BLaER1 treated with 17β-estradiol and CSF1 and Interleukin-3, amounts not matched to agents 10 nM and 100 nM (cell line): ENCODE measurements around the gene KIF23.

Experiments used
- H3K27ac ChIP-seq, 11 experiments: shearing (Covaris generic); formaldehyde crosslinking; 2 replicates each; pipeline ENCODE4 v1.8.1; 2022
- H3K27me3 ChIP-seq, 11 experiments: shearing (Covaris generic); formaldehyde crosslinking; 2 replicates each; pipeline ENCODE4 v1.8.1; 2022
- H3K36me3 ChIP-seq, 11 experiments: shearing (Covaris generic); formaldehyde crosslinking; 2 replicates each; pipeline ENCODE4 v1.8.1; 2022
- H3K4me1 ChIP-seq, 10 experiments: shearing (Covaris generic); formaldehyde crosslinking; 2 replicates each; pipeline ENCODE4 v1.8.1; 2022
- H3K4me2 ChIP-seq, 11 experiments: shearing (Covaris generic); formaldehyde crosslinking; 2 replicates each; pipeline ENCODE4 v1.8.1; 2022
- H3K4me3 ChIP-seq, 10 experiments: shearing (Covaris generic); formaldehyde crosslinking; 2 replicates each; pipeline ENCODE4 v1.8.1; 2022
- H3K9ac ChIP-seq, 11 experiments: shearing (Covaris generic); formaldehyde crosslinking; 2 replicates each; pipeline ENCODE4 v1.8.1; 2022
- H3K9me3 ChIP-seq, 11 experiments: shearing (Covaris generic); formaldehyde crosslinking; replicated peaks in 1 of 11; 2 replicates each; pipeline ENCODE4 v1.8.1; 2022
- H4K20me1 ChIP-seq, 11 experiments: shearing (Covaris generic); formaldehyde crosslinking; 2 replicates each; pipeline ENCODE4 v1.8.1; 2022
- Cebpa-rat ChIP-seq, 11 experiments: shearing (Covaris generic); IDR thresholded peaks; 2 replicates each; pipeline ENCODE4 v1.8.1; 2022

Gene KIF23

DNA sequence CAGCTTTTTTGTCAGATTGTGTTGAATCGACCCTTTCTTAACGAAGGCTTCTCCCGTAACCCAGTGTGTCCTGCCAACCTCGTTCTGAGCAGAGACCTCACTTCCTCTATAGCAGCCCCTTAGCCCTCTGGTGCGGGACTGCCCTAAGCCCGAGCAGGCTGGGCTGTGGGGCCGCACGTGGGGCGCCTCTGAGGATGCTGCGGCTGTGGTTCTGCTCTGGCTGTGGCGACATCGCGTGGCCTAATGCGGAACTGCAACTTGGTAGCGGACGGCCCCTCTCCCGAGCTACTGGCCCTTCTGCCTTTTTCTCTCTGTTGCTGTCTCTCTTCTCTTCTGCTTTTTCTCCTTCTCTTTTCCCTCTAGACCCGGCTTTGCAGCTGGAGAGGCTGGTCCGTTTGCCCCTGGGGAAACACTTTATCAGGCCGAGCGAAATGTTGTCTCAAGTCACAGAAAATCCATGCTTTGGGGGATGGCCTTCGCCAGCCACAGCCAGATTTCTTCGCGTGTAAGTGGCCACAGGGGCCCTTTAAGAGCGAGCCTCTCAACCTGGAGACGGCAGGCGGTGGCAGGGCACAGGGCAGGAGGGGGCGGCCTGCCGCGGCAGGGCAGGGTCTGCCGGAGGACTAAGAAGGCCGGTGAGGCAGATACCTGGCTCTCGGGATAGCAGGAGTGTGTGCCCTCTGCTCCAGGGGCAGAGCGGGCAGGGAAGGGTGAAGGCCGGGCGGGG lies 19.4 kb upstream of the KIF23 start:
- Histone ChIP-seq H3K27ac (no peak overlapping the region), H4K20me1 (peaks cover 0 to 6% (median 0%) of the 10 kb centered on the region in 11 experiments; a peak in 1 of 22 replicates), H3K9me3 (no peaks in the 10 kb centered on the region), H3K4me1 (peaks cover 11 to 29% (median 18%) of the 10 kb centered on the region in 10 experiments; a peak in 18 of 20 replicates), H3K9ac (0 out of 22 replicates have a peak overlapping the region, but pooled peaks of 1 of the 11 experiments have one; percentile 1), H3K36me3 (no peaks in the 10 kb centered on the region), H3K4me3 (no peak overlapping the region), H3K4me2 (peak overlapping the region in 8 of 11 experiments; percentile 3 to 58 (median 34); a peak in 13 of 22 replicates), H3K27me3 (no peaks in the 10 kb centered on the region)
- no peak for TF ChIP-seq Cebpa-rat (IDR thresholded peaks at IDR 0.05)

- no peaks in the 10 kb centered on the region for H3K36me3 ChIP-seq
- H3K4me2 ChIP-seq, result no peak overlapping the region
- H3K4me1 ChIP-seq, result peaks cover 11 to 29% (median 18%) of the 10 kb centered on the region in 10 experiments; a peak in 18 of 20 replicates
- H3K4me3 ChIP-seq, result no peak overlapping the region
- H3K9ac ChIP-seq, result no peak overlapping the region
- no peaks in the 10 kb centered on the region for H3K9me3 ChIP-seq
- H3K27ac ChIP-seq, result no peak overlapping the region
- H4K20me1 ChIP-seq, result peaks cover 0 to 6% (median 0%) of the 10 kb centered on the region in 11 experiments; a peak in 1 of 22 replicates
- no peaks in the 10 kb centered on the region for H3K27me3 ChIP-seq
- TF ChIP-seq Cebpa-rat (IDR thresholded peaks at IDR 0.05), result no peak
Measured at GRCh38 chr15:69395460-69395859, 18.7 kb upstream of the KIF23 start.

DNA sequence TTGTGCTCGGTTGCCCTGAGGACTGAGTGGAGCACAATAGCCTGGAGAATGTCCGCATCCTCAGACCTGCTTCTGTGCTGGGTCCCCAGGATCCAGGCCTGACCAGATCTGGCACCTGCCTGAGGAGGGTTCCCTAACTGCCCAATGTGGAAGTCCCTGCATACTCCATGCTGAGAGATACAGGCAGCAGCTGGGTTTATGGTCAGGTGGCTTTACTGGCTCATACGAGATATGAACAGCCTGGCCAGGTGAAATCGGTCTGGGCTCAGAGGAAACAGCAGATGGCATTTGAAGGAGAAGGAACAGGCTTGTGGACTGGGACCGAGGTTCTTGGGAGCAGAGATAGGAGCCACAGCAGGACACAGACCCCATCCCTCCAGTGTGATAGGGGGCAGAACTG lies 18.2 kb upstream of the KIF23 start:
- peaks cover 0 to 6% (median 0%) of the 10 kb centered on the region in 11 experiments; a peak in 1 of 22 replicates for H4K20me1 ChIP-seq

DNA sequence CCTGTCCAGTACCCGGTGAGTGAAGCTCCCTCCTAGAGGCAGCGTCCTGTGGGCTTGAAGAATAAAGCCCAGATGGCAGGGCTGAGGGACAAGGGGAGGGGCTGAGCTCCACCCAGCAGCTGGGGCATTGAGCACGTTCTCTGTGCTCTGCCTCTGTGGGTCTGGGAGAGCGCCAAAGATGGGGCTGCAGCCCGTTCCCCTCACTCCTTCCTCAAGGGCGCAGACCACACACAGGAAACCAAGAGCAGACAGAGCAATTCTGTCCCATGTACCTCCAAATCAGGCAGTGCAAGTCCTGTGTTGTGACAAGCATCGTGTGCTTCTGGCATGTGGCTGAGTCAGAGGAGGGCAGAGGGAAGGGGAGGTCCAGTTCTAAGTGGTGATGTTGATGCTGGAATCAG lies 15.7 kb upstream of the KIF23 start:
- H3K4me1 ChIP-seq, result peaks cover 11 to 28% (median 18%) of the 10 kb centered on the region in 10 experiments; a peak in 18 of 20 replicates

More for the DNA sequence above, 18.2 kb upstream of the KIF23 start:
- Histone ChIP-seq H3K9me3 (no peaks in the 10 kb centered on the region), H3K9ac (no peak overlapping the region), H3K27ac (no peak overlapping the region), H3K4me2 (no peak overlapping the region), H3K36me3 (no peaks in the 10 kb centered on the region), H3K4me1 (peaks cover 11 to 29% (median 18%) of the 10 kb centered on the region in 10 experiments; a peak in 18 of 20 replicates), H3K4me3 (no peak overlapping the region), H3K27me3 (no peaks in the 10 kb centered on the region)
- TF ChIP-seq Cebpa-rat (IDR thresholded peaks at IDR 0.05), result no peak

GRCh38 chr15:69400850-69401249 lies 13.3 kb upstream of the KIF23 start:
- H4K20me1 ChIP-seq, result no peaks in the 10 kb centered on the region
- H3K9me3 ChIP-seq, result no peaks in the 10 kb centered on the region
- H3K4me2 ChIP-seq, result no peak overlapping the region
- TF ChIP-seq Cebpa-rat (IDR thresholded peaks at IDR 0.05), result no peak
- H3K4me1 ChIP-seq, result peaks cover 0 to 15% (median 13%) of the 10 kb centered on the region in 10 experiments; a peak in 16 of 20 replicates
- H3K36me3 ChIP-seq, result no peaks in the 10 kb centered on the region
- no peaks in the 10 kb centered on the region for H3K27me3 ChIP-seq
- H3K9ac ChIP-seq, result no peak overlapping the region
- H3K4me3 ChIP-seq, result no peak overlapping the region
- no peak overlapping the region for H3K27ac ChIP-seq

More for the DNA sequence above, 15.7 kb upstream of the KIF23 start:
- Histone ChIP-seq H3K9me3 (no peaks in the 10 kb centered on the region), H3K36me3 (no peaks in the 10 kb centered on the region), H3K4me2 (peak overlapping the region in 9 of 11 experiments; percentile 15 to 62 (median 48); a peak in 18 of 22 replicates), H4K20me1 (peaks cover 0 to 6% (median 0%) of the 10 kb centered on the region in 11 experiments; a peak in 1 of 22 replicates), H3K27me3 (no peaks in the 10 kb centered on the region), H3K9ac (no peak overlapping the region), H3K27ac (no peak overlapping the region), H3K4me3 (no peak overlapping the region)
- no peak for TF ChIP-seq Cebpa-rat (IDR thresholded peaks at IDR 0.05)

GRCh38 chr15:69402816-69403215 lies 11.3 kb upstream of the KIF23 start:
- Histone ChIP-seq H3K4me3 (no peak overlapping the region), H3K27me3 (no peaks in the 10 kb centered on the region), H3K9me3 (no peaks in the 10 kb centered on the region), H3K9ac (no peak overlapping the region), H3K4me1 (peaks cover 0 to 13% (median 12%) of the 10 kb centered on the region in 10 experiments; a peak in 16 of 20 replicates), H3K4me2 (no peak overlapping the region), H4K20me1 (no peaks in the 10 kb centered on the region), H3K27ac (no peak overlapping the region), H3K36me3 (no peaks in the 10 kb centered on the region)
- no peak for TF ChIP-seq Cebpa-rat (IDR thresholded peaks at IDR 0.05)

DNA sequence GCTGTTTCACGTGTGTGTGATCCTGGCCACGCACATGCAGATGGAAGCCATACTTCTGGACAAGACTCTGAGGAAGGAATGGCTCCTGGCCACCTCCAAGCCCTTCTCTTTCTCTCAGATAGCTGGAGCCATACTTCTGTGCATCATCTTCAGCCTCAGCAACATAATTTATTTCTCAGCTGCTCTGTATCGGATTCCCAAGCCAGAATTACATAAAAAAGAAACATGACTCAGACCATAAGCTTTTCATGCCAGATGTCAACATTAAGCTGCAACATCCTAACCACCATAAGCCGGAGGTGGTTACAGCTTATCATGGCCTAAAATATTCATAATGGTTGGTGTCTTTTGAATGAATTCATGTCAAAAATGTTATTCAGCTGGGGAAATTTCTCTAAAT lies 10.6 kb upstream of the KIF23 start:
- no peak overlapping the region for H3K4me3 ChIP-seq
- no peaks in the 10 kb centered on the region for H3K36me3 ChIP-seq
- H3K4me2 ChIP-seq, result no peak overlapping the region
- H4K20me1 ChIP-seq, result no peaks in the 10 kb centered on the region
- TF ChIP-seq Cebpa-rat (IDR thresholded peaks at IDR 0.05), result no peak
- H3K27ac ChIP-seq, result no peak overlapping the region
- H3K4me1 ChIP-seq, result peaks cover 0 to 6% (median 4%) of the 10 kb centered on the region in 10 experiments; a peak in 16 of 20 replicates
- H3K27me3 ChIP-seq, result no peaks in the 10 kb centered on the region
- H3K9ac ChIP-seq, result no peak overlapping the region
- H3K9me3 ChIP-seq, result no peaks in the 10 kb centered on the region

DNA sequence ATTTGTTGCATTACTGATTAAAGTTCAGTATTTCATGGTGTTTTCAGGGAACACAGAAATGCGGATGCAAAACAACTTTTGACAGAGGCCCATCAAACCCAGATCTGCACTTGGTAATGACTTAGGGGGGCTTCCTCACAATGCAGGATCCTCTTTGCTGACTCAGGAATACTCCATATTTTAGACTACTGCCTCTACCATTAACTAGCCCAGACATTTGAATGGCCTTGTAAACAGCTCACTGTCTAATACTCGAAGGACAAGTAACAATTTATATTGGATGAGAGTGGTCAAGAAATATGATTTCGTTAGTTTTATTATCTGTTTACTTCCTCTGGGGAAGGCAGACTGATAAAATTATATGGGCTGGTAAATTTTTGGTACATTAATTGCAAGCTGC lies 9.0 kb upstream of the KIF23 start:
- TF ChIP-seq Cebpa-rat (IDR thresholded peaks at IDR 0.05), result no peak
- Histone ChIP-seq H3K4me3 (no peak overlapping the region), H3K4me1 (no peaks in the 10 kb centered on the region), H3K9me3 (no peaks in the 10 kb centered on the region), H3K27ac (no peak overlapping the region), H3K9ac (no peak overlapping the region), H3K4me2 (no peak overlapping the region), H3K36me3 (no peaks in the 10 kb centered on the region), H3K27me3 (no peaks in the 10 kb centered on the region), H4K20me1 (no peaks in the 10 kb centered on the region)

DNA sequence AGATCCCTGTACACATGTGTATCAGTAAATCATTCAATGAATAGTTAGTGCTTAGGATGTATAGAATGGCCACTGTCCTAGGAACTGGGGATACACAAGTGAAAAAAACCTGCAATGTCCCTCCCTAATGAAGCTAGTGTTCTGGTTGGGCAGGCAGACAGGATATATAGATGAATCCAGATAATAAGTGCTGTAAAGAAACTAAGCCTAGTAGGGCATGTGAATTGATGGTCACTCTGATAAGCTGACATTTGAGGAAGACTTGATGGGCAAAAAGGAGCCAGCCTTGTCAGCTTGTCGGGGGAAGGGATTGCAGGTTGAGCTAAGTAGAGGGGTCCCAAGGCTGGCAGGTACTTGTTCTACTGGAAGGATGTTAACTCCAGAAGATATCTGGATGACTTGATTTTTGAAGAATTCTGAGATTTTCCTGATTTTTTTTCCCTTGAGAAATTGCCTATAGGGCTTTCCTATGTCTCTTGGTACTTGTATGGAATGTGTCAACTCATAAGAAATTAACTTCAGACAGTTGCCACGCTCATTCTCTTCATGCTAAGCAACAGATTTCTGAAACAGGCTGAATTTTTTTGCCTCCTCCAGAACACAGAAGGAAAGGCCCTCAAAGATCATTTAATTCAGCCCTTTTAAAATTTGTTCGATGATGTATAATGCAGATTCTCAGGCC lies 6.3 kb upstream of the KIF23 start:
- H3K4me2 ChIP-seq, result no peak overlapping the region
- H3K9me3 ChIP-seq, result no peaks in the 10 kb centered on the region
- no peaks in the 10 kb centered on the region for H4K20me1 ChIP-seq
- H3K27ac ChIP-seq, result no peak overlapping the region
- no peaks in the 10 kb centered on the region for H3K27me3 ChIP-seq
- H3K4me3 ChIP-seq, result no peak overlapping the region
- TF ChIP-seq Cebpa-rat (IDR thresholded peaks at IDR 0.05), result no peak
- H3K4me1 ChIP-seq, result no peaks in the 10 kb centered on the region
- H3K36me3 ChIP-seq, result no peaks in the 10 kb centered on the region
- no peak overlapping the region for H3K9ac ChIP-seq
